ELF-1 (cell line): ENCODE results near the gene TBC1D10A.

ENCODE experiments used
- DNase-seq: peaks from one replicate; pipeline ENCODE4 v3.0.0-alpha.2; 2016; ENCODE audit warnings: low read depth, low spot score

TBC1D10A gene

GRCh38 chr22:30248484-30248883 lies 78.3 kb downstream of the TBC1D10A start:
- no peak for DNase-seq

DNA sequence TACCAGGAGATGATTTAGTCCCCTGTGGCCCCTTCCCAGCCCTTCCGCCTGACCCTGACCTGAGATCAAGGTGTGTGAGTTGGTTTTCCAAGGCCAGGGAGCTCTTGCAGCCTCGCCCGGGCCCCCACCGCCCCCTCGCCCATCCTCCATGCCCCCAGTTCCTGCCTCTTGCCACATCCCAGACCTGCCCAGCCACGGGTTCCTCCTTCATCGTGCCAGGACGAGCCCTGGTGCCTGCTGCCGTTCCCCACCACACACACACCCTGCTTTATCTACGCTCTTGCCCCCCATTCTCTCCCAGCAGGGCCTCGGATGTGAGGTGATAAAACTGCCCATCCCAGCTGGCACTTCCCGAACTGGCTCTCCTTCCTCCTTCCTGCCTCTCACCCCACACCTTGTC lies 78.8 kb downstream of the TBC1D10A start:
- DNase-seq = no peak

DNA sequence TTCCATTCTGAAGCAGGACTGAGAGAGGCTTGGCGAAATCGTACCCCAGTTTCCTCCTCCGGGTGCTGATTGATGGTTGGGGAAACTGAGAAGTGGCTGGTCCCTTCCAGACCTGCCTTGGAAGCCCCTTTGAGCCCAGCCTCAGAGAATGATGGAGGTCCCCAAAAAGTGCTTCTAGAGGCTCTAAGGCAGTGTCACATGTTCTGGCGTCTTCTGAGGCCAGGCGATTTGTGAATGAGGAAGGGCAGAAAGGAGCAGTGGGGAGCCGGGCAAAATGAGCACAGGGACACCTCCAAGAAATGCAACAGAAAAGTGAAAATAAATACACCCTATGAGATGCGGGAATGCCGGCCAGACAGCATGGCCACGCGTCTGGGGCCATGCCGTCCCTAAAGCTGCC lies 79.2 kb downstream of the TBC1D10A start:
- DNase-seq = no peak

GRCh38 chr22:30246814-30247376 lies 79.8 kb downstream of the TBC1D10A start:
- no peak for DNase-seq

- DNase-seq = no peak
Measured at GRCh38 chr22:30245985-30246813, 80.5 kb downstream of the TBC1D10A start, which contains the start of gene LIF. Gene LIF, minus strand, starts transcription at chr22:30246759. Its CDS starts 64 bp downstream, at chr22:30246695.

DNA sequence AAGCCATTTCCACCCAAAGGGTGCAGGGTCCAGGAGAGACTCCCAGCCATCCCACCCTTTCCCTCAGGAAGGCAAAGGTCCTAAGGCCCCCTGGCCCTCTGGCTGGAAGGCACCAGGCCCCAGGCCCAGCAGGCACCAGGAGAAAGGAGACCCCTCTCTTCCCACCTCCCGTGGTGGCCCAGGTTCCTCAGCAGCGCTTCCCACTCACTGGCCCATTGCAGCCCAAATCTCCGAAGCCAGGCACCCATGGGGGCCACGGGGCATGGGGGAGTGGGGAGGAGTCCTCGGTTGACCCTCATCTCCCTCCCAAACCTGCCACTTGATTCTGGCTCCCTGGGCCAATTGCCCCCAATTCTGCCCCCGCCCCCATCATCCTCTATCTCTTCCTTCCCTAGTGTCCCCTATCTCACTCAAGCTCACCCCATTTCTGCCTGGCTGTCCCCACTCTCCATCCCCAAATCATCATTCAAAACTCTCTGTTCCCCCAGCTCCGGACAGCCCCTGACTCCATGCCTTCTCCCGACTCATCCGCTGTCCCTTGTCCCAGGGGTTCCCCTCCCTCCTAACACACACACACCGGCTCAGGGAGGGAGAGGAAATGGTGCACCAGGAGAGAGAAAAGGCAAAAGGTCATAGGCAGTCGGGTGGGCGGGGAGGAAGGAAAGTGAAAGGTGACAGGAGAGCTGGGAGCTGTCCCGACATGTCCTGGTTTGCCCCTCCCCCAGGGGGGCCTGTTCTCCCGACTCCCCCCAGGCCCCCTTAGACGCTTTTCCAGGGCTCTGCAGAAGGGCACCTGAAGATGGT lies 81.4 kb downstream of the TBC1D10A start:
- DNase-seq = no peak

GRCh38 chr22:30244641-30245040 lies 82.1 kb downstream of the TBC1D10A start:
- no peak for DNase-seq

- no peak for DNase-seq
Measured at GRCh38 chr22:30244066-30244465, 82.7 kb downstream of the TBC1D10A start.

- DNase-seq = no peak
Measured at GRCh38 chr22:30243661-30244060, 83.1 kb downstream of the TBC1D10A start.
